Measurements from ENCODE around the gene TMPRSS3.

GRCh38 chr21:42346441-42346840, 49.4 kb downstream of the TMPRSS3 start:
- TF ChIP-seq CTCF (IDR thresholded peaks at IDR 0.05; ENCODE audit: low read depth, low read length, poor library complexity, severe bottlenecking) (no peak), EZH2phosphoT487 (IDR thresholded peaks at IDR 0.05; ENCODE audit: borderline replicate concordance, low read length) (no peak)
